Measurements from ENCODE around the gene PLCB2. TPM values are rescaled to one million over a fixed set of nuclear protein-coding genes. Genes with fewer than 3 reads are reported as not detected.

The PLCB2 gene
- total RNA-seq, 1 experiment from 2014 or later, result 7.4 TPM

GRCh38 chr15:40354408-40355171, 46.9 kb upstream of the PLCB2 start:
- no peaks in the 10 kb centered on the region; a peak in 1 of 7 replicates for H3K36me3 Mint-ChIP-seq (ENCODE audit: insufficient read depth in 1 of 3, low read depth in 3 of 3)
- no peaks in the 10 kb centered on the region for H3K9me3 Mint-ChIP-seq
- Histone ChIP-seq H3K9ac (ENCODE audit: extremely low read depth, insufficient read length, low read length) (no peak overlapping the region), H3K14ac (ENCODE audit: insufficient read depth, low read length) (peak overlapping the region; percentile 31; the same call in 1 of the 2 replicates), H3K23me2 (ENCODE audit: insufficient read length, low read depth, low read length, poor library complexity, severe bottlenecking) (peaks cover 8% of the 10 kb centered on the region), H4K20me1 (ENCODE audit: control insufficient read depth, insufficient read depth, insufficient read length) (no peaks in the 10 kb centered on the region), H3K4me2 (ENCODE audit: insufficient read depth, insufficient read length, low read length) (peak overlapping the region; percentile 20), H2BK12ac (ENCODE audit: insufficient read length, low read depth, low read length) (no peak overlapping the region), H3K23ac (ENCODE audit: insufficient read length, low read depth, low read length) (no peak overlapping the region), H3K56ac (ENCODE audit: insufficient read length, low read depth, low read length) (no peak overlapping the region), H2BK5ac (ENCODE audit: insufficient read length, low read length) (no peak overlapping the region), H3K18ac (ENCODE audit: insufficient read length, low read depth, low read length) (no peak overlapping the region), H3K79me2 (ENCODE audit: insufficient read depth, low read length) (no peaks in the 10 kb centered on the region), H3T11ph (ENCODE audit: low read length) (no peak overlapping the region), H3K4me1 (ENCODE audit: insufficient read depth, low read length) (no peaks in the 10 kb centered on the region; the same call in 1 of the 2 replicates), H2BK20ac (ENCODE audit: low read depth, low read length, poor library complexity, severe bottlenecking) (no peak overlapping the region), H2AFZ (ENCODE audit: low read length) (no peak overlapping the region), H3K27me3 (ENCODE audit: insufficient read depth, low read length) (peaks cover 3% of the 10 kb centered on the region; the same call in 1 of the 2 replicates), H4K91ac (ENCODE audit: insufficient read length, low read depth, low read length) (no peak overlapping the region), H3K4ac (ENCODE audit: low read depth, low read length) (no peak overlapping the region), H4K8ac (replicated peaks; ENCODE audit: insufficient read length, low read depth, low read length) (no peak overlapping the region), H2BK120ac (ENCODE audit: low read depth, low read length, poor library complexity, severe bottlenecking) (no peak overlapping the region), H3K79me1 (ENCODE audit: insufficient read depth, low read depth, low read length, poor library complexity, severe bottlenecking) (no peaks in the 10 kb centered on the region), H2BK15ac (ENCODE audit: low read depth, low read length) (no peak overlapping the region), H4K5ac (ENCODE audit: insufficient read length, low read depth, low read length) (no peak overlapping the region), H3K9me3 (ENCODE audit: control insufficient read depth, low read depth, low read length) (no peaks in the 10 kb centered on the region), H3K27ac (ENCODE audit: insufficient read length, low read depth, low read length) (no peak overlapping the region), H2AK5ac (ENCODE audit: insufficient read length, low read length) (no peak overlapping the region)
- DNase-seq, result peak; percentile 71
- H3K4me1 Mint-ChIP-seq, result peaks cover 27 to 39% of the 10 kb centered on the region in 2 experiments
- H3K4me3 Mint-ChIP-seq, result peak overlapping the region in 1 of 2 experiments; percentile 21; a peak in 2 of 5 replicates
- peak; percentile 42; the same call in 2 of the 3 replicates for TF ChIP-seq CTCF (conservative IDR thresholded peaks at IDR 0.05)
- WGBS (ENCODE audit: extremely low coverage, insufficient read length, low lambda C conversion rate), result no CpG with 5 or more reads among the region's 9 CpGs
- H3K27me3 Mint-ChIP-seq (ENCODE audit: low read depth), result peaks cover 34% of the 10 kb centered on the region
- H3K27ac Mint-ChIP-seq, result peak overlapping the region in 2 of 3 experiments; percentile 49 to 74; a peak in 2 of 7 replicates

Measured in H9 (cell line).